ENCODE results near the gene LCLAT1.

- no peak for TF ChIP-seq POLR2AphosphoS5 (IDR thresholded peaks at IDR 0.05; ENCODE audit: low read depth)
- TF ChIP-seq, protein P1, sequence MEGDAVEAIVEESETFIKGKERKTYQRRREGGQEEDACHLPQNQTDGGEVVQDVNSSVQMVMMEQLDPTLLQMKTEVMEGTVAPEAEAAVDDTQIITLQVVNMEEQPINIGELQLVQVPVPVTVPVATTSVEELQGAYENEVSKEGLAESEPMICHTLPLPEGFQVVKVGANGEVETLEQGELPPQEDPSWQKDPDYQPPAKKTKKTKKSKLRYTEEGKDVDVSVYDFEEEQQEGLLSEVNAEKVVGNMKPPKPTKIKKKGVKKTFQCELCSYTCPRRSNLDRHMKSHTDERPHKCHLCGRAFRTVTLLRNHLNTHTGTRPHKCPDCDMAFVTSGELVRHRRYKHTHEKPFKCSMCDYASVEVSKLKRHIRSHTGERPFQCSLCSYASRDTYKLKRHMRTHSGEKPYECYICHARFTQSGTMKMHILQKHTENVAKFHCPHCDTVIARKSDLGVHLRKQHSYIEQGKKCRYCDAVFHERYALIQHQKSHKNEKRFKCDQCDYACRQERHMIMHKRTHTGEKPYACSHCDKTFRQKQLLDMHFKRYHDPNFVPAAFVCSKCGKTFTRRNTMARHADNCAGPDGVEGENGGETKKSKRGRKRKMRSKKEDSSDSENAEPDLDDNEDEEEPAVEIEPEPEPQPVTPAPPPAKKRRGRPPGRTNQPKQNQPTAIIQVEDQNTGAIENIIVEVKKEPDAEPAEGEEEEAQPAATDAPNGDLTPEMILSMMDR (IDR thresholded peaks at IDR 0.05; ENCODE audit: insufficient read depth, low read length): no peak
Measured at GRCh38 chr2:30590407-30590806, 143.4 kb downstream of the LCLAT1 start.

Measured in HL-60 (cell line).